K562 (cell line): Measurements from ENCODE around the gene PTGIR. TPM values are rescaled to one million over a fixed set of nuclear protein-coding genes. Genes with fewer than 3 reads are reported as not detected.
A peak's percentile ranks its signal among the peaks of the same experiment; 100 is the strongest.

Source experiments
- ATAC-seq: fragments of 200-7000 bp; cut with Tn5 transposase; 3 replicates; pipeline ENCODE4 v1.9.1; 2020; ENCODE audit warnings: moderate library complexity
- BruUV-seq: library from RNA; stranded (reverse); fragments of 400-500 nt; replicated peaks from 2 replicates; lab custom pipeline; 2021; lab: Mats Ljungman, UMichigan
- CTCF ChIA-PET: fragments of 300-600 bp; formaldehyde crosslinking; extraction: SDS; loops from one replicate; lab custom pipeline; 2021; ENCODE audit warnings: low intra/inter-chr PET ratio; lab: Yijun Ruan, JAX
- POLR2A ChIA-PET: fragments of 300-600, 350-650 bp; sonication (Branson Sonifier 250); formaldehyde crosslinking; extraction: SDS; loops from one replicate; lab custom pipeline; 2021; ENCODE audit warnings: antibody characterized with exemption, inconsistent platforms; lab: Yijun Ruan, JAX
- DNase-seq, 4 experiments: peaks; one replicate each; pipeline versions ENCODE4 v3.0.0 to v3.0.0-alpha.2; 2011 to 2018; ENCODE audit warnings: low spot score in 3 of 4, mixed read lengths in 3 of 4; ENCODE audit errors: extremely low read depth in 1 of 4
- FAIRE-seq: peaks from 2 replicates; lab custom pipeline; 2011; peaks lifted over from hg19 to GRCh38; lab: Jason Lieb, UNC
- H2AFZ ChIP-seq: 2 replicates; pipeline ENCODE4 v1.6.0; 2011; ENCODE audit warnings: low read depth, low read length, control low read depth, inconsistent platforms
- H3K27ac ChIP-seq: fragments of 200-600 bp; 3 replicates; pipeline ENCODE4 v1.8.0; 2011; ENCODE audit warnings: low read depth, mild to moderate bottlenecking, control low read depth, inconsistent platforms, low read length, moderate library complexity, mixed read lengths; ENCODE audit errors: extremely low read depth
- H3K27me3 ChIP-seq, 2 experiments: fragments of 300-600 bp in 1 of 2; 2 replicates in 1 of 2; 3 replicates in 1 of 2; pipeline versions ENCODE4 v1.6.0 to v1.8.0; 2011; ENCODE audit warnings: inconsistent platforms in 2 of 2, low read length in 2 of 2, mild to moderate bottlenecking in 1 of 2, mixed read lengths in 1 of 2, moderate library complexity in 1 of 2; ENCODE audit not compliant: control insufficient read depth in 2 of 2, insufficient read depth in 2 of 2
- H3K36me3 ChIP-seq: fragments of 300-600 bp; 3 replicates; pipeline ENCODE4 v1.8.0; 2011; ENCODE audit warnings: mild to moderate bottlenecking, low read length, inconsistent platforms; ENCODE audit not compliant: control insufficient read depth, insufficient read depth
- H3K4me1 ChIP-seq, 2 experiments: fragments of 200-600 bp in 1 of 2; replicated peaks in 1 of 2; 2 replicates in 1 of 2; 3 replicates in 1 of 2; pipeline versions ENCODE4 v1.5.1 to v1.8.0; 2011; ENCODE audit warnings: inconsistent platforms in 2 of 2, low read length in 2 of 2, mild to moderate bottlenecking in 1 of 2, mixed read lengths in 1 of 2, moderate library complexity in 1 of 2; ENCODE audit not compliant: control insufficient read depth in 2 of 2, insufficient read depth in 2 of 2
- H3K4me2 ChIP-seq: 2 replicates; pipeline ENCODE4 v1.6.1; 2011; ENCODE audit warnings: low read length, control low read depth, inconsistent platforms, mixed read lengths; ENCODE audit not compliant: insufficient read depth
- H3K4me3 ChIP-seq: fragments of 200-600 bp; sonication (generic), shearing (Covaris generic); 2 replicates; pipeline ENCODE4 v1.5.1; 2016; ENCODE audit warnings: control low read depth, inconsistent platforms
- H3K79me2 ChIP-seq: fragments of 200-600 bp; 3 replicates; pipeline ENCODE4 v1.8.0; 2011; ENCODE audit warnings: low read length, inconsistent platforms; ENCODE audit not compliant: control insufficient read depth, insufficient read depth
- H3K9ac ChIP-seq, 2 experiments: 2 replicates each; pipeline versions ENCODE4 v1.6.0 to v1.6.1; 2011; ENCODE audit warnings: low read depth in 2 of 2, low read length in 2 of 2, control low read depth in 1 of 2, inconsistent platforms in 1 of 2, mild to moderate bottlenecking in 1 of 2, mixed read lengths in 1 of 2; ENCODE audit not compliant: insufficient read depth in 1 of 2
- H3K9me1 ChIP-seq: one replicate; pipeline ENCODE4 v1.6.0; 2011; ENCODE audit warnings: inconsistent platforms, mild to moderate bottlenecking, low read length, moderate library complexity; ENCODE audit not compliant: control insufficient read depth, insufficient read depth
- H3K9me3 ChIP-seq: replicated peaks from 2 replicates; pipeline ENCODE4 v1.5.1; 2011; ENCODE audit warnings: low read depth, low read length, inconsistent platforms; ENCODE audit not compliant: control insufficient read depth, insufficient read depth
- H4K20me1 ChIP-seq: replicated peaks from 2 replicates; pipeline ENCODE4 v1.6.1; 2011; ENCODE audit warnings: low read length, inconsistent platforms, mixed read lengths; ENCODE audit not compliant: control insufficient read depth, insufficient read depth
- CTCFL ChIP-seq: IDR thresholded peaks from 2 replicates; pipeline ENCODE4 v1.6.1; 2011; ENCODE audit warnings: borderline replicate concordance, low read depth, mild to moderate bottlenecking, moderate library complexity, low read length; ENCODE audit not compliant: insufficient read depth, poor library complexity, severe bottlenecking
- EGR1 ChIP-seq: fragments of 450-650 bp; conservative IDR thresholded peaks from 2 replicates; pipeline ENCODE4 v1.6.1; 2017; ENCODE audit warnings: mild to moderate bottlenecking
- HNRNPLL ChIP-seq: fragments of 200-400 bp; formaldehyde crosslinking; IDR thresholded peaks from 2 replicates; pipeline ENCODE4 v1.6.1; 2017; ENCODE audit warnings: low read length, low read depth, mild to moderate bottlenecking; ENCODE audit not compliant: poor library complexity, severe bottlenecking
- KAT8 ChIP-seq: fragments of 450-650 bp; IDR thresholded peaks from 2 replicates; pipeline ENCODE4 v1.6.1; 2016; ENCODE audit warnings: low read depth, mild to moderate bottlenecking
- KDM5B ChIP-seq: fragments of 200-600 bp; sonication (generic); IDR thresholded peaks from 2 replicates; pipeline ENCODE4 v1.6.1; 2012; ENCODE audit warnings: low read depth, mild to moderate bottlenecking, moderate library complexity, low read length, control low read depth, inconsistent platforms; ENCODE audit not compliant: insufficient replicate concordance
- NFE2L1 ChIP-seq: fragments of 450-650 bp; IDR thresholded peaks from 2 replicates; pipeline ENCODE4 v1.6.1; 2016; ENCODE audit warnings: missing genetic modification characterization, low read depth, mild to moderate bottlenecking, missing compliant biosample characterization, moderate library complexity, borderline replicate concordance
- STAT6 ChIP-seq: sonication (generic); formaldehyde crosslinking; IDR thresholded peaks from 2 replicates; pipeline ENCODE4 v1.8.1; 2023; ENCODE audit warnings: mild to moderate bottlenecking, missing genetic modification reagents
- TCFL5 ChIP-seq: fragments of 250-450 bp; sonication (Bioruptor Pico); conservative IDR thresholded peaks from 2 replicates; pipeline ENCODE4 v1.6.1; 2021; ENCODE audit warnings: mild to moderate bottlenecking, moderate library complexity, matching md5 sums
- ZBTB7A ChIP-seq: IDR thresholded peaks from 2 replicates; pipeline ENCODE4 v1.6.1; 2011; ENCODE audit warnings: low read depth, mild to moderate bottlenecking, low read length, moderate library complexity, borderline replicate concordance; ENCODE audit not compliant: control insufficient read depth
- ZNF445 ChIP-seq: fragments of 250-450 bp; sonication (Bioruptor Pico); IDR thresholded peaks from 2 replicates; pipeline ENCODE4 v1.4.0; 2020; ENCODE audit warnings: low read depth, mild to moderate bottlenecking, moderate library complexity
- ZNF511 ChIP-seq: sonication (generic); formaldehyde crosslinking; IDR thresholded peaks from 2 replicates; pipeline ENCODE4 v1.8.0; 2022; ENCODE audit warnings: mild to moderate bottlenecking, missing genetic modification reagents
- ZNF57 ChIP-seq: fragments of 450-650 bp; formaldehyde crosslinking; IDR thresholded peaks from 2 replicates; pipeline ENCODE4 v1.4.0; 2020; ENCODE audit warnings: mild to moderate bottlenecking, moderate library complexity
- WGBS: fragments of 100-300 bp; shearing (Covaris generic); methylation state at CpG from one replicate; pipeline ENCODE4 v1.1.6; 2016; ENCODE audit warnings: low coverage, mixed read lengths; ENCODE audit not compliant: insufficient coverage; ENCODE audit errors: missing lambda C conversion rate; 5-methylcytosine and 5-hydroxymethylcytosine counted together
- in situ Hi-C: fragments of 300-500 bp; cut with MboI; formaldehyde crosslinking; loops from 4 replicates; pipeline ENCODE4 v1.15.0; 2018; ENCODE audit warnings: inconsistent platforms, mixed read lengths
- intact Hi-C: fragments of 100-400 bp; cut with micrococcal nuclease; formaldehyde crosslinking; loops from 2 replicates; pipeline ENCODE4 v1.14.2; 2022
- polyA plus RNA-seq, 8 experiments: library from polyadenylated mRNA; depleted of rRNA in 4 of 8; stranded (reverse) in 5 of 8; unstranded in 3 of 8; fragments of >200 nt; fragmentation: Nextera tagmentation in 2 of 8; fragmentation: Illumina TruSeq in 1 of 8; extraction: Ambion mirVana in 2 of 8; extraction: Trizol in 1 of 8; gene quantifications; 2 replicates each; pipeline versions ENCODE4 v1.2.1 to v1.2.3, GENCODE V29; 2011 to 2014; ENCODE audit warnings: inconsistent platforms in 1 of 8, missing spikeins in 1 of 8
- total RNA-seq, 7 experiments: library from RNA; depleted of rRNA in 6 of 7; stranded (reverse); fragments of >200 nt in 6 of 7; fragmentation: Illumina TruSeq in 2 of 7; extraction: Trizol in 2 of 7; gene quantifications; 2 replicates each; pipeline versions ENCODE4 v1.2.1 to v1.2.3, GENCODE V29; 2011 to 2021; ENCODE audit warnings: low replicate concordance in 1 of 7

PTGIR gene
- total and polyA plus RNA-seq, 9 of the 15 experiments (the other 6 are each of a cell fraction or from before 2014, with no cell fraction given), result 0.11 to 3.4 (median 1.1) TPM; not detected in 1

- Histone ChIP-seq H4K20me1 (no peaks in the 10 kb centered on the region), H3K9me1 (no peaks in the 10 kb centered on the region), H3K9me3 (no peaks in the 10 kb centered on the region), H3K79me2 (no peaks in the 10 kb centered on the region), H3K4me2 (peak overlapping the region; percentile 39), H3K27ac (no peak overlapping the region), H3K27me3 (no peaks in the 10 kb centered on the region), H2AFZ (peak overlapping the region; percentile 46), H3K4me1 (peaks cover 28 to 35% of the 10 kb centered on the region in 2 experiments), H3K4me3 (no peak overlapping the region), H3K9ac (peak overlapping the region in 1 of 2 experiments; percentile 84; a peak in 2 of 4 replicates), H3K36me3 (no peaks in the 10 kb centered on the region)
- intact Hi-C loops (loop anchor here (1.0 to 5.0 kb wide), 2 partner anchors 18 to 136 kb away; no protein-coding TSS in a partner anchor), in situ Hi-C loops (no loop called here)
- POLR2A ChIA-PET, result interaction anchor here (0.9 to 1.5 kb wide), 5 partner anchors 10 to 150 kb away, joined by 3 to 4 read pairs (median 3); no protein-coding TSS in a partner anchor
- WGBS, result 32% methylated on average over 16 of the region's 17 CpGs
- no TSS peak for BruUV-seq
- DNase-seq, result peak; percentile 65 to 81 (median 73)
- peak; percentile 85 for ATAC-seq
- no peak for FAIRE-seq
- CTCF ChIA-PET, result interaction anchor here (0.5 to 4.3 kb wide), 3 partner anchors 45 to 137 kb away, joined by 3 to 26 read pairs (median 6); partner anchors contain the start of gene DACT3
- TF ChIP-seq EGR1, result peak; percentile 66
- TF ChIP-seq ZNF511 (CRISPR knock-in tag), result no peak
- no peak for TF ChIP-seq NFE2L1
- no peak for TF ChIP-seq STAT6 (CRISPR knock-in tag)
- TF ChIP-seq KAT8, result no peak
- TF ChIP-seq ZNF57 (CRISPR knock-in tag), result no peak
- TF ChIP-seq HNRNPLL, result no peak
- TF ChIP-seq CTCFL, result peak; percentile 89
- TF ChIP-seq KDM5B, result no peak
- TF ChIP-seq TCFL5 (CRISPR knock-in tag), result no peak
- peak; percentile 75; the same call in 1 of the 2 replicates for TF ChIP-seq ZBTB7A
- no peak for TF ChIP-seq ZNF445 (CRISPR knock-in tag)
Observed at GRCh38 chr19:46616631-46617322, 8.1 kb downstream of the PTGIR start.
